HEK293 (cell line): ENCODE results near the gene ICAM4.

Experiments
- CTCF ChIA-PET: fragments of 350-600 bp; formaldehyde crosslinking; extraction: SDS; loops from one replicate; lab custom pipeline; 2021; ENCODE audit warnings: antibody characterized with exemption; lab: Yijun Ruan, JAX
- POLR2A ChIA-PET: fragments of 300-600 bp; formaldehyde crosslinking; extraction: SDS; loops from one replicate; lab custom pipeline; 2020; ENCODE audit warnings: antibody characterized with exemption, inconsistent platforms; lab: Yijun Ruan, JAX
- H3K27ac ChIP-seq: fragments of 200-500 bp; sonication (Bioruptor generic); 2 replicates; pipeline ENCODE4 v1.5.1; 2014; ENCODE audit warnings: low read depth, low read length, control low read depth, inconsistent platforms; ENCODE audit errors: extremely low read depth
- H3K36me3 ChIP-seq, 2 experiments: fragments of 200-500 bp in 1 of 2; sonication (Bioruptor generic) in 1 of 2; 1 replicate in 1 of 2; 2 replicates in 1 of 2; pipeline ENCODE4 v1.5.1; 2014 to 2017; ENCODE audit warnings: inconsistent platforms in 2 of 2, low read length in 2 of 2; ENCODE audit not compliant: control insufficient read depth in 2 of 2, insufficient read depth in 1 of 2
- H3K4me1 ChIP-seq: fragments of 200-500 bp; sonication (Bioruptor generic); 2 replicates; pipeline ENCODE4 v1.5.1; 2014; ENCODE audit warnings: mild to moderate bottlenecking, low read length, inconsistent platforms; ENCODE audit not compliant: control insufficient read depth, insufficient read depth
- H3K4me3 ChIP-seq: 2 replicates; pipeline ENCODE4 v1.5.1; 2011; ENCODE audit warnings: low read depth, mild to moderate bottlenecking, control low read depth, low read length, moderate library complexity
- H3K9me3 ChIP-seq: fragments of 200-500 bp; sonication (Bioruptor generic); 2 replicates; pipeline ENCODE4 v1.5.1; 2014; ENCODE audit warnings: low read depth, low read length, inconsistent platforms; ENCODE audit not compliant: control insufficient read depth, insufficient read depth
- BCL11A ChIP-seq: fragments of 450-650 bp; formaldehyde crosslinking; IDR thresholded peaks from 2 replicates; pipeline ENCODE4 v1.5.1; 2016; ENCODE audit warnings: low read depth, missing biosample characterization, missing genetic modification characterization
- HOXD13 ChIP-seq: sonication (generic); formaldehyde crosslinking; IDR thresholded peaks from 2 replicates; pipeline ENCODE4 v1.8.0; 2022; ENCODE audit warnings: missing genetic modification reagents, borderline replicate concordance
- IKZF3 ChIP-seq: fragments of 450-650 bp; IDR thresholded peaks from 2 replicates; pipeline ENCODE4 v1.5.0; 2018; ENCODE audit warnings: missing biosample characterization, mild to moderate bottlenecking, missing genetic modification characterization, moderate library complexity
- KLF16 ChIP-seq: fragments of 450-650 bp; formaldehyde crosslinking; IDR thresholded peaks from 2 replicates; pipeline ENCODE4 v1.5.1; 2017; ENCODE audit warnings: missing biosample characterization, missing genetic modification characterization
- MYNN ChIP-seq: fragments of 450-650 bp; formaldehyde crosslinking; IDR thresholded peaks from 2 replicates; pipeline ENCODE4 v1.5.1; 2016; ENCODE audit warnings: missing biosample characterization, missing genetic modification characterization, borderline replicate concordance
- PRDM1 ChIP-seq: fragments of 450-650 bp; formaldehyde crosslinking; IDR thresholded peaks from 2 replicates; pipeline ENCODE4; 2016; ENCODE audit warnings: missing biosample characterization, missing genetic modification characterization
- SETDB1 ChIP-seq: IDR thresholded peaks from one replicate; pipeline ENCODE4 v1.6.1; 2017; ENCODE audit warnings: mild to moderate bottlenecking, low read length, moderate library complexity, mixed read lengths; ENCODE audit not compliant: insufficient read length
- WT1 ChIP-seq: fragments of 450-650 bp; formaldehyde crosslinking; IDR thresholded peaks from 2 replicates; pipeline ENCODE4 v1.5.1; 2016; ENCODE audit warnings: missing biosample characterization, missing genetic modification characterization
- ZBTB48 ChIP-seq: fragments of 450-650 bp; formaldehyde crosslinking; IDR thresholded peaks from 2 replicates; pipeline ENCODE4 v1.5.1; 2016; ENCODE audit warnings: missing biosample characterization, missing genetic modification characterization
- ZNF114 ChIP-seq: fragments of 450-650 bp; formaldehyde crosslinking; IDR thresholded peaks from 2 replicates; pipeline ENCODE4 v1.5.0; 2017; ENCODE audit warnings: missing biosample characterization, missing genetic modification characterization
- ZNF146 ChIP-seq: fragments of 450-650 bp; formaldehyde crosslinking; IDR thresholded peaks from 2 replicates; pipeline ENCODE4 v1.5.1; 2016; ENCODE audit warnings: missing biosample characterization, missing genetic modification characterization
- ZNF16 ChIP-seq: fragments of 450-650 bp; formaldehyde crosslinking; IDR thresholded peaks from 2 replicates; pipeline ENCODE4 v1.5.1; 2016; ENCODE audit warnings: low read depth, missing biosample characterization, missing genetic modification characterization
- ZNF174 ChIP-seq: fragments of 450-650 bp; formaldehyde crosslinking; IDR thresholded peaks from 2 replicates; pipeline ENCODE4 v1.5.0; 2017; ENCODE audit warnings: missing biosample characterization, mild to moderate bottlenecking, missing genetic modification characterization
- ZNF175 ChIP-seq: fragments of 450-650 bp; formaldehyde crosslinking; IDR thresholded peaks from 2 replicates; pipeline ENCODE4 v1.5.1; 2016; ENCODE audit warnings: missing biosample characterization, missing genetic modification characterization
- ZNF2 ChIP-seq: fragments of 450-650 bp; formaldehyde crosslinking; IDR thresholded peaks from 2 replicates; pipeline ENCODE4 v1.5.1; 2016; ENCODE audit warnings: missing biosample characterization, missing genetic modification characterization
- ZNF302 ChIP-seq: fragments of 450-650 bp; formaldehyde crosslinking; IDR thresholded peaks from 2 replicates; pipeline ENCODE4 v1.5.1; 2016; ENCODE audit warnings: missing biosample characterization, missing genetic modification characterization, low read depth
- ZNF324 ChIP-seq: fragments of 450-650 bp; formaldehyde crosslinking; IDR thresholded peaks from 2 replicates; pipeline ENCODE4 v1.5.1; 2016; ENCODE audit warnings: missing biosample characterization, missing genetic modification characterization
- ZNF391 ChIP-seq: fragments of 450-650 bp; formaldehyde crosslinking; IDR thresholded peaks from 2 replicates; pipeline ENCODE4 v1.5.1; 2016; ENCODE audit warnings: low read depth, missing biosample characterization, missing genetic modification characterization, borderline replicate concordance
- ZNF433 ChIP-seq: fragments of 450-650 bp; formaldehyde crosslinking; IDR thresholded peaks from 2 replicates; pipeline ENCODE4 v1.5.1; 2016; ENCODE audit warnings: missing biosample characterization, missing genetic modification characterization, low read depth
- ZNF473 ChIP-seq: fragments of 450-650 bp; formaldehyde crosslinking; IDR thresholded peaks from 2 replicates; pipeline ENCODE4 v1.5.1; 2017; ENCODE audit warnings: missing biosample characterization, missing genetic modification characterization
- ZNF560 ChIP-seq: fragments of 450-650 bp; formaldehyde crosslinking; IDR thresholded peaks from 2 replicates; pipeline ENCODE4 v1.5.1; 2017; ENCODE audit warnings: missing biosample characterization, missing genetic modification characterization, borderline replicate concordance
- ZNF585B ChIP-seq: fragments of 450-650 bp; formaldehyde crosslinking; IDR thresholded peaks from 2 replicates; pipeline ENCODE4 v1.5.1; 2016; ENCODE audit warnings: missing biosample characterization, missing genetic modification characterization
- ZNF596 ChIP-seq: fragments of 450-650 bp; IDR thresholded peaks from 2 replicates; pipeline ENCODE4 v1.5.0; 2018; ENCODE audit warnings: missing biosample characterization, mild to moderate bottlenecking, missing genetic modification characterization, moderate library complexity
- ZNF701 ChIP-seq: fragments of 450-650 bp; formaldehyde crosslinking; IDR thresholded peaks from 2 replicates; pipeline ENCODE4 v1.5.1; 2016; ENCODE audit warnings: missing biosample characterization, missing genetic modification characterization
- ZXDB ChIP-seq: fragments of 450-650 bp; formaldehyde crosslinking; IDR thresholded peaks from 2 replicates; pipeline ENCODE4 v1.5.1; 2016; ENCODE audit warnings: missing biosample characterization, missing genetic modification characterization
- TF ChIP-seq, protein P1 (sequence below): fragments of 450-650 bp; formaldehyde crosslinking; IDR thresholded peaks from 2 replicates; pipeline ENCODE4 v1.5.1; 2016; ENCODE audit warnings: missing biosample characterization, missing genetic modification characterization
- TF ChIP-seq, protein P2 (sequence below): fragments of 450-650 bp; formaldehyde crosslinking; IDR thresholded peaks from 2 replicates; pipeline ENCODE4 v1.5.1; 2017; ENCODE audit warnings: missing biosample characterization, missing genetic modification characterization

The ICAM4 gene

GRCh38 chr19:10266706-10267105 is 20.0 kb upstream of the ICAM4 start:
- ChIA-PET POLR2A (interaction anchor here (0.7 to 1.6 kb wide), 2 partner anchors 65 to 122 kb away, joined by 3 to 5 read pairs; no protein-coding TSS in a partner anchor), CTCF (interaction anchor here (0.6 to 9.2 kb wide), 6 partner anchors 7 to 126 kb away, joined by 3 to 170 read pairs (median 24); partner anchors contain the start of gene ICAM5)
- no peak for TF ChIP-seq ZNF174
- no peak for TF ChIP-seq ZNF114
- TF ChIP-seq ZNF302 (tag by site-specific recombination): no peak
- TF ChIP-seq MYNN (tag by site-specific recombination): no peak
- no peak for TF ChIP-seq BCL11A
- TF ChIP-seq ZNF16 (tag by site-specific recombination): no peak
- TF ChIP-seq ZNF175 (tag by site-specific recombination): no peak
- no peak for TF ChIP-seq ZNF391 (tag by site-specific recombination)
- TF ChIP-seq ZNF2 (tag by site-specific recombination): no peak
- Histone ChIP-seq H3K4me3 (no peak overlapping the region), H3K4me1 (no peaks in the 10 kb centered on the region), H3K27ac (no peak overlapping the region), H3K9me3 (no peaks in the 10 kb centered on the region), H3K36me3 (no peaks in the 10 kb centered on the region)

GRCh38 chr19:10268071-10268470 is 18.7 kb upstream of the ICAM4 start:
- TF ChIP-seq PRDM1: no peak
- TF ChIP-seq ZXDB: no peak
- no peak for TF ChIP-seq ZNF560 (tag by site-specific recombination)
- no peak for TF ChIP-seq ZNF473 (tag by site-specific recombination)
- TF ChIP-seq KLF16 (tag by site-specific recombination): no peak
- no peak for TF ChIP-seq ZNF701 (tag by site-specific recombination)
- no peak for TF ChIP-seq SETDB1
- no peak for TF ChIP-seq WT1 (tag by site-specific recombination)
- TF ChIP-seq ZNF2 (tag by site-specific recombination): no peak
- no peak for TF ChIP-seq ZBTB48 (tag by site-specific recombination)
- TF ChIP-seq ZNF391 (tag by site-specific recombination): no peak
- no peak for TF ChIP-seq HOXD13 (CRISPR knock-in tag)
- TF ChIP-seq ZNF585B: no peak
- Histone ChIP-seq H3K36me3 (no peaks in the 10 kb centered on the region), H3K9me3 (no peaks in the 10 kb centered on the region), H3K4me1 (no peaks in the 10 kb centered on the region), H3K27ac (no peak overlapping the region), H3K4me3 (no peak overlapping the region)
- ChIA-PET POLR2A (interaction anchor here (1.6 kb wide), 1 partner anchor 121 kb away, joined by 3 read pairs; no protein-coding TSS in a partner anchor), CTCF (interaction anchor here (0.6 to 9.2 kb wide), 8 partner anchors 8 to 304 kb away, joined by 3 to 170 read pairs (median 11); partner anchors contain the start of gene TYK2)

GRCh38 chr19:10269333-10270179 is 17.2 kb upstream of the ICAM4 start:
- ChIA-PET POLR2A (interaction anchor here (0.6 to 2.5 kb wide), 13 partner anchors 10 to 122 kb away, joined by 3 to 17 read pairs (median 5); partner anchors contain the start of genes FDX2, ICAM5, RAVER1 and TYK2), CTCF (interaction anchor here (0.5 to 9.2 kb wide), 24 partner anchors 9 to 431 kb away, joined by 3 to 170 read pairs (median 4); partner anchors contain the start of genes FDX2, ICAM4, ICAM5 and RAVER1)
- H3K4me3 ChIP-seq: no peak overlapping the region; the same call in none of the 2 replicates
- no peak overlapping the region for H3K27ac ChIP-seq
- no peaks in the 10 kb centered on the region for H3K36me3 ChIP-seq
- H3K4me1 ChIP-seq: no peaks in the 10 kb centered on the region
- no peaks in the 10 kb centered on the region for H3K9me3 ChIP-seq
- TF ChIP-seq ZNF324 (tag by site-specific recombination) (no peak), IKZF3 (tag by site-specific recombination) (peak; percentile 91), SETDB1 (no peak), ZNF596 (tag by site-specific recombination) (no peak), ZNF433 (tag by site-specific recombination) (no peak), ZNF146 (no peak)
- TF ChIP-seq, protein P1, sequence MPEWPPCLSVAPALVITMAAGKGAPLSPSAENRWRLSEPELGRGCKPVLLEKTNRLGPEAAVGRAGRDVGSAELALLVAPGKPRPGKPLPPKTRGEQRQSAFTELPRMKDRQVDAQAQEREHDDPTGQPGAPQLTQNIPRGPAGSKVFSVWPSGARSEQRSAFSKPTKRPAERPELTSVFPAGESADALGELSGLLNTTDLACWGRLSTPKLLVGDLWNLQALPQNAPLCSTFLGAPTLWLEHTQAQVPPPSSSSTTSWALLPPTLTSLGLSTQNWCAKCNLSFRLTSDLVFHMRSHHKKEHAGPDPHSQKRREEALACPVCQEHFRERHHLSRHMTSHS (tag by site-specific recombination): no peak
- TF ChIP-seq, protein P2, sequence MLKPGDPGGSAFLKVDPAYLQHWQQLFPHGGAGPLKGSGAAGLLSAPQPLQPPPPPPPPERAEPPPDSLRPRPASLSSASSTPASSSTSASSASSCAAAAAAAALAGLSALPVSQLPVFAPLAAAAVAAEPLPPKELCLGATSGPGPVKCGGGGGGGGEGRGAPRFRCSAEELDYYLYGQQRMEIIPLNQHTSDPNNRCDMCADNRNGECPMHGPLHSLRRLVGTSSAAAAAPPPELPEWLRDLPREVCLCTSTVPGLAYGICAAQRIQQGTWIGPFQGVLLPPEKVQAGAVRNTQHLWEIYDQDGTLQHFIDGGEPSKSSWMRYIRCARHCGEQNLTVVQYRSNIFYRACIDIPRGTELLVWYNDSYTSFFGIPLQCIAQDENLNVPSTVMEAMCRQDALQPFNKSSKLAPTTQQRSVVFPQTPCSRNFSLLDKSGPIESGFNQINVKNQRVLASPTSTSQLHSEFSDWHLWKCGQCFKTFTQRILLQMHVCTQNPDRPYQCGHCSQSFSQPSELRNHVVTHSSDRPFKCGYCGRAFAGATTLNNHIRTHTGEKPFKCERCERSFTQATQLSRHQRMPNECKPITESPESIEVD (tag by site-specific recombination): no peak
